Glutamatergic neuron (in vitro differentiated cells): ENCODE results near the gene SLAMF7. TPM values are rescaled to one million over a fixed set of nuclear protein-coding genes. Genes with fewer than 3 reads are reported as not detected.
"Not testable (repeated sequence)": the region's sequence is repeated elsewhere in the genome, so short reads cannot be mapped to it uniquely, and the experiment has no call there.

Experiments
- DNase-seq: peaks from one replicate; pipeline ENCODE4 v3.0.0; 2022
- H3K27ac Mint-ChIP-seq: one replicate; pipeline ENCODE4 v1.8.0; 2020; ENCODE audit warnings: mild to moderate bottlenecking, mixed read lengths, inconsistent platforms; ENCODE audit not compliant: unreplicated experiment
- H3K27me3 Mint-ChIP-seq: one replicate; pipeline ENCODE4 v1.8.0; 2020; ENCODE audit warnings: mild to moderate bottlenecking, moderate library complexity, mixed read lengths, inconsistent platforms; ENCODE audit not compliant: unreplicated experiment
- H3K36me3 Mint-ChIP-seq: one replicate; pipeline ENCODE4 v1.8.0; 2020; ENCODE audit warnings: mild to moderate bottlenecking, mixed read lengths, inconsistent platforms; ENCODE audit not compliant: unreplicated experiment
- H3K4me1 Mint-ChIP-seq: one replicate; pipeline ENCODE4 v1.8.0; 2020; ENCODE audit warnings: mild to moderate bottlenecking, low read depth, mixed read lengths, inconsistent platforms; ENCODE audit not compliant: unreplicated experiment
- H3K4me3 Mint-ChIP-seq: one replicate; pipeline ENCODE4 v1.8.0; 2020; ENCODE audit warnings: mild to moderate bottlenecking, mixed read lengths, inconsistent platforms; ENCODE audit not compliant: unreplicated experiment
- H3K9me3 Mint-ChIP-seq: one replicate; pipeline ENCODE4 v1.8.0; 2020; ENCODE audit warnings: mild to moderate bottlenecking, moderate library complexity, mixed read lengths, inconsistent platforms; ENCODE audit not compliant: unreplicated experiment
- long read RNA-seq: library from polyadenylated mRNA; unstranded; transcript quantifications from one replicate; pipeline ENCODE4 v2.0.0, GENCODE V29; 2020; ENCODE audit not compliant: unreplicated experiment
- total RNA-seq: library from RNA; stranded (reverse); fragmentation: NEBNext Ultra II Directional; extraction: Animal tissue kit (Norgen Biotek cat#: 25700); gene quantifications from one replicate; pipeline ENCODE4 v1.2.1, GENCODE V29; 2021; ENCODE audit not compliant: unreplicated experiment
- TF ChIP-seq, protein P1 (sequence below): fragments of 200-600 bp; sonication (generic); IDR thresholded peaks from one replicate; pipeline ENCODE4 v1.5.0; 2021; ENCODE audit not compliant: partially characterized antibody, unreplicated experiment

Gene SLAMF7, protein sequence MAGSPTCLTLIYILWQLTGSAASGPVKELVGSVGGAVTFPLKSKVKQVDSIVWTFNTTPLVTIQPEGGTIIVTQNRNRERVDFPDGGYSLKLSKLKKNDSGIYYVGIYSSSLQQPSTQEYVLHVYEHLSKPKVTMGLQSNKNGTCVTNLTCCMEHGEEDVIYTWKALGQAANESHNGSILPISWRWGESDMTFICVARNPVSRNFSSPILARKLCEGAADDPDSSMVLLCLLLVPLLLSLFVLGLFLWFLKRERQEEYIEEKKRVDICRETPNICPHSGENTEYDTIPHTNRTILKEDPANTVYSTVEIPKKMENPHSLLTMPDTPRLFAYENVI
- total RNA-seq = not detected
- long read RNA-seq = 0 reads

DNA sequence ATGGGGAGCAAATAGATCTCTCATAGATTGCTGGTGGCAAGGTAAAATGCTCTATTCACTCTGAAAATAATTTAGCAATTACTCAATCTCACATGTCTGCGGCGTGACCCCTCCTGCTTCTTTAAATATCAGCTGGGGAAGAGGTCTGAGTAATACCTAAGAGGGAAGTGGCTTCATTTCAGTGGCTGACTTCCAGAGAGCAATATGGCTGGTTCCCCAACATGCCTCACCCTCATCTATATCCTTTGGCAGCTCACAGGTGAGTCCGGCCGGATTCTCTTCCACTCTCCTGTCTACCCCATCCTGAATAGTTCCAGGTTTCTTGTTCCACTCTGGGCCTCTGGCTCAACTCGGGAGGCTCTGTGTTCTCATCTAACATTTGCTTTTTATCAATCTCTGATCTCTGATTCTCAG lies at the start of gene SLAMF7:
TSS of gene SLAMF7 (plus strand) at position 150 of the 414 bp plus-strand sequence. CDS start at position 205, 55 bp downstream.
- no peak for DNase-seq
- Mint-ChIP-seq H3K36me3 (peaks cover 5% of the 10 kb centered on the region), H3K27me3 (no peaks in the 10 kb centered on the region), H3K9me3 (peaks cover 6% of the 10 kb centered on the region), H3K27ac (no peak within 1 kb of the TSS), H3K4me3 (no peak within 1 kb of the TSS), H3K4me1 (no peaks in the 10 kb centered on the region)
- TF ChIP-seq, protein P1, sequence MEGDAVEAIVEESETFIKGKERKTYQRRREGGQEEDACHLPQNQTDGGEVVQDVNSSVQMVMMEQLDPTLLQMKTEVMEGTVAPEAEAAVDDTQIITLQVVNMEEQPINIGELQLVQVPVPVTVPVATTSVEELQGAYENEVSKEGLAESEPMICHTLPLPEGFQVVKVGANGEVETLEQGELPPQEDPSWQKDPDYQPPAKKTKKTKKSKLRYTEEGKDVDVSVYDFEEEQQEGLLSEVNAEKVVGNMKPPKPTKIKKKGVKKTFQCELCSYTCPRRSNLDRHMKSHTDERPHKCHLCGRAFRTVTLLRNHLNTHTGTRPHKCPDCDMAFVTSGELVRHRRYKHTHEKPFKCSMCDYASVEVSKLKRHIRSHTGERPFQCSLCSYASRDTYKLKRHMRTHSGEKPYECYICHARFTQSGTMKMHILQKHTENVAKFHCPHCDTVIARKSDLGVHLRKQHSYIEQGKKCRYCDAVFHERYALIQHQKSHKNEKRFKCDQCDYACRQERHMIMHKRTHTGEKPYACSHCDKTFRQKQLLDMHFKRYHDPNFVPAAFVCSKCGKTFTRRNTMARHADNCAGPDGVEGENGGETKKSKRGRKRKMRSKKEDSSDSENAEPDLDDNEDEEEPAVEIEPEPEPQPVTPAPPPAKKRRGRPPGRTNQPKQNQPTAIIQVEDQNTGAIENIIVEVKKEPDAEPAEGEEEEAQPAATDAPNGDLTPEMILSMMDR = no peak

DNA sequence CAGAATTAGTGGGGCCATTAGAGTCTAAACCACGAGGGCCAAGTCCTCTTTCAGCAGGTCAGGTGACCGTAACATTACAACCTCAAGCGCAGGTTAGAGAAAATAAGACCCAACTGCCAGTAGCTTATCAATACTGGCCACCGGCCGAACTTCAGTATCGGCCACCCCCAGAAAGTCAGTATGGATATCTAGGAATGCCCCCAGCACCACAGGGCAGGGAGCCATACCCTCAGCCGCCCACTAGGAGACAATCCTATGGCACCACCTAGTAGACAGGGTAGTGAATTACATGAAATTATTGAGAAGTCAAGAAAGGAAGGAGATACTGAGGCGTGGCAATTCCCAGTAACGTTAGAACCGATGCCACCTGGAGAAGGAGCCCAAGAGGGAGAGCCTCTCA lies 46.7 kb upstream of the SLAMF7 start:
- not testable (repeated sequence) for H3K4me1 Mint-ChIP-seq, H3K9me3 Mint-ChIP-seq, DNase-seq, H3K27me3 Mint-ChIP-seq, H3K4me3 Mint-ChIP-seq, H3K27ac Mint-ChIP-seq, H3K36me3 Mint-ChIP-seq

DNA sequence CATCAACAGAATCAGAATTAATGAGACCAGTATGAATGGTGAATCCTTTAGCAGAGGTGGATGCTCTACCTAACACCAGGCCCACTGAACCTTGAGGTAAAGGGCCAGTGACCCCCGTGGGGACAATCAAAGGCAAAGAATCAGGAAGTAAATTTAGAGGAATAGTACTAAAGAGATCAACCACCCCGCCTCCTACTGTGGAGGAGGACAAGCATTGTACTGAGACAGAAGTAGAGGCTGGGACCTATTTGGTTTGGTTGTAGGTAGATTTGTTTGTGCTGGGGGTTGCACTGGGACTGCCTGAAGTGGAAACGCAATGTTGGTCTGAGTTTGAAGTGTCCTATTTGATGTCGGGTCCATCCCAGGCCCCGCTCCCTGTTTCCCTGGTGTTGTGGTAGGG lies 36.9 kb upstream of the SLAMF7 start:
- peaks cover 4% of the 10 kb centered on the region for H3K4me1 Mint-ChIP-seq
- no peak overlapping the region for H3K4me3 Mint-ChIP-seq
- TF ChIP-seq, protein P1 = no peak
- no peak for DNase-seq
- peaks cover 4% of the 10 kb centered on the region for H3K27me3 Mint-ChIP-seq
- H3K36me3 Mint-ChIP-seq = no peaks in the 10 kb centered on the region
- no peak overlapping the region for H3K27ac Mint-ChIP-seq
- H3K9me3 Mint-ChIP-seq = no peaks in the 10 kb centered on the region

DNA sequence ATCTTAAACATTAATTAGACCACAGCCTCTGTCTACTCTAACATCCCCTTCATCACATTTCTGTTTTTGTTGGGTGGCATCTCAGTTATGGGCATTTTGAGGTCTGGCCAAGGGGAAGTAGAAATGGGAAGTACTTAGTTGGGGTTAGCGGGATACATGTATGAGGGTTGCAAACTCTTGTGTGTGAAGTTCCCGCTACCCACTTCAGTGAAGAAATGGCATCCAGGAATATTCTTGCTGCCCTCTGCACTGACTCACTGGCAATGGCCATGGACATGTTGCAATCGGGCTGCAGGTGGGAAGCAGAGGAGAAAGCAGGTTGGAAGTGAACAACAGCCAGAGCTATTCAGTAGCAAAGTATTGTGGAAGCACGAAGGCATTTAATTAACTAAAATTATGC lies 34.8 kb upstream of the SLAMF7 start:
- Mint-ChIP-seq H3K27ac (no peak overlapping the region), H3K36me3 (no peaks in the 10 kb centered on the region), H3K4me3 (no peak overlapping the region), H3K4me1 (peaks cover 1% of the 10 kb centered on the region), H3K27me3 (peaks cover 3% of the 10 kb centered on the region), H3K9me3 (no peaks in the 10 kb centered on the region)
- DNase-seq = no peak
- TF ChIP-seq, protein P1 = no peak

DNA sequence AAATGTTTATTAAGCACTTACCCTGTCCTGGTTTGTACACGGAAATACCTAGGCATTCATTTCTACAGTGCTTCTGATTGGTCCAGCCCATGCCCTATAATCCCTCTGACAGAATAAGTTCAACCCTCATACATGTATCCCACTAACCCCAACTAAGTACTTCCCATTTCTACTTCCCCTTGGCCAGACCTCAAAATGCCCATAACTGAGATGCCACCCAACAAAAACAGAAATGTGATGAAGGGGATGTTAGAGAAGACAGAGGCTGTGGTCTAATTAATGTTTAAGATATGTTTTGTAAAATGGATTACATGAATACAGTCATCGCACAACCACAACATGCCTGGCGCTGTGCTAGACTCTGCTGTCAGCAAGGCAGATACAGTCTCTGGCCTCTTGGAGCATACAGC lies 33.8 kb upstream of the SLAMF7 start:
- DNase-seq, H3K36me3 Mint-ChIP-seq, H3K27me3 Mint-ChIP-seq, H3K27ac Mint-ChIP-seq, H3K9me3 Mint-ChIP-seq, H3K4me3 Mint-ChIP-seq, H3K4me1 Mint-ChIP-seq: not testable (repeated sequence)

DNA sequence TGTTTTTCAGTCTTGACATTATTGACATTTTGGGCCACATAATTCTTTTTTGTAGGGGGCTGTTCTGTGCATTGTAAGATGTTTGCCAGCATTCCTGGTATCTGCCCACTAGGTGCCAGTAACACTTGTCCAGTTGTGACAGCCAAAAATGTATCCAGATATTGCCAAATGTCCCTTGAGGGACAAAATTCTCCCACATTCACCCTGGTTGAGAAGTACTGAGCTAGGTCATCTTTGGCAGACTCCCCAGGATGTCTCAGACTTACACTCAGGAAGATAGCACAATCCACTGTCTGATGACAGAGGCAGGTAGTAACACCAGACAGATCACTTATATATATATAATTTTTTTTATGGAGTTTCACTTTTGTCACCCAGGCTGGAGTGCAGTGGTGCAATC lies 33.3 kb upstream of the SLAMF7 start:
- Mint-ChIP-seq H3K27me3 (peaks cover 3% of the 10 kb centered on the region), H3K27ac (no peak overlapping the region), H3K4me3 (no peak overlapping the region), H3K4me1 (no peaks in the 10 kb centered on the region), H3K9me3 (no peaks in the 10 kb centered on the region), H3K36me3 (no peaks in the 10 kb centered on the region)
- TF ChIP-seq, protein P1 = no peak
- no peak for DNase-seq
